NCI-H460 (cell line): ENCODE results near the gene ZNF618. TPM values are rescaled to one million over a fixed set of nuclear protein-coding genes. Genes with fewer than 3 reads are reported as not detected.
"Not testable (repeated sequence)": the region's sequence is repeated elsewhere in the genome, so short reads cannot be mapped to it uniquely, and the experiment has no call there.

ENCODE experiments used
- DNase-seq: peaks from one replicate; pipeline ENCODE4 v3.0.0-alpha.2; 2016; ENCODE audit warnings: low read depth; ENCODE audit errors: extremely low read depth
- total RNA-seq: library from RNA; depleted of rRNA; stranded (reverse); fragments of >200 nt; shearing (Covaris generic); gene quantifications from 2 replicates; pipeline ENCODE4 v1.2.3, GENCODE V29; 2014

The ZNF618 gene
- total RNA-seq, 1 experiment from 2014 or later: 2.9 TPM

DNA sequence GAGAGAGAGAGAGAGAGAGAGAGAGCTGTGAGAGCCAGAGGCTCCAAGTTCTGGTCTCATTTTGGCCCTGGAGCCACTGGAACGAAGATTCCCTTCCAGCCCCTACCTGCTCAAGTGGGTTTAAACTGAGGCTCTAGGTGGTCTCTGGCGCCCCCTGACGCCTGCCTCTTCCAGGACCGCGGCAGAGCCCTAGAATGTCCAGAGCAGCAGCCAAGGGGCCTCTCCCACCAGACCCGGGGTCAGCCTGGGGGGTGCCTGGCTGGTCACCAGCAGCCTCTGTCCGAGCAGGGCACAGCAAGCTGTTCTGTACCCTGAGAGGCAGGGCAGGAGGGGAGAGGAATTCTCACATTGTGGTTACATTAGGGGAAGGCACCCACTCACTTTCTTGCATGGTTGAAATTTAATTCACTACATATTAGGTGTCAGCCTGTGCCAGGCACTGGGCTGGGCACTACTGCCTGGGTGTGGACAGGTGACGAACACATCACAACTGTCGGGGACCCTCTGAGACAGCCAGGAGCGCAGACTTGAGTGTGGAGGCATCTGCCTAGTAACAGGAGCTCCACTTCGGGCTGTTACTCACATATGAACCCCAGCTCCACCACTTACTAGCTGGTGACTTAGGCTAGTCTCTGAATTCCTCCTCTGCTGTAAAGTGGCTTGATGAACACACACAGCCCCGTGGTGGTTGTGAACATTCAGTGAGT, 157.4 kb downstream of the ZNF618 start:
- DNase-seq: no peak

DNA sequence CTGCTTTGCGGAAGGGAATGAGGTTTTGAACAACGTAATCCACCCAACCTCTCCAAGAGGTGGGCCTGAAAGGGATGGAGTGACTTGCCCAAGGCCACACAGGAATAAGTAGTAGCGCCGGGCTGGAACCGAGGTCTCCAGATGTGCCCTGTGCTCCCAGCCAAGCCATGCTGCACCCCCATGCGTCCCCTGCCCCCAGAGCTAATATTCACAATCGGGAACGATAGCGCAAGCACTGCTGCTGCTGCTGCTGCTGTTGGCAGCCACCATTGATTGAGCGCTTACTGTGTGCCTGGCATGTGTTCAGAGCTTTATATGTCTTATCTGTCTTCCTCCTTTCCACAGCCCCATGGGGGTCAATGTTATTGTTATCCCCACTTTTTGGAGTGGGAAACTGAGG, 158.1 kb downstream of the ZNF618 start:
- no peak for DNase-seq

- no peak for DNase-seq
Observed at GRCh38 chr9:114034661-114035062, 158.6 kb downstream of the ZNF618 start.

DNA sequence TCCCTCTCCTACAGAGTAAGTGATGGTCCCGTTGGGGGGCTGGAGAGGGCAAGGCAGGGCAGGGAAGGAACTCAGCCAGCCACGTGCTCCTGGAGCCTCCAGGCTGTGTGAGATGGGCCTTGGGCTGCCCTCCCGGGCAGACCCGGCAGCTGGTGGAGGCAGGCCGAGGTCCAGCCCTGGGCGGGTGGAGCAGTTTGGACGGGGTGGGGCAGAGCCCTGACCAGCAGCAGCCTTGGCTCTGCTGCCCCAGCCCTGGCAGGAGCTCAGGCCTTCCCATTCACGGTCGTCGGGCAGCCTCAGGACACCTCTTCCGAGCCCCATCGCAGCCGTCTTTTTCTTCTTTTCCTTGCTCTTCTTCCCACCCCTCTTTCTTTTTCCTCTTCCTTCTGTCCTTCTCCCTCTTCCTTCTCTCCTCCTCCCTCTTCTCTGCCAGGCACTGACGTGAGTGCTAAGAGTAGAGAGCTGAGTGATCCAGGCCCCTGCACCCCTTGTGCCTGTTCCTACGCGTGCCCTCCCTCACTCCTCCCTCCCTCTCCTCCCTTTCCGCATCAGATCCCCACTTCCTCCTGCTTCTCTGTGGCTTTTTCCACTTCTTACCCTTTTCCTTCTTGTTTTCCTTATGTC, 159.2 kb downstream of the ZNF618 start:
- no peak for DNase-seq

DNA sequence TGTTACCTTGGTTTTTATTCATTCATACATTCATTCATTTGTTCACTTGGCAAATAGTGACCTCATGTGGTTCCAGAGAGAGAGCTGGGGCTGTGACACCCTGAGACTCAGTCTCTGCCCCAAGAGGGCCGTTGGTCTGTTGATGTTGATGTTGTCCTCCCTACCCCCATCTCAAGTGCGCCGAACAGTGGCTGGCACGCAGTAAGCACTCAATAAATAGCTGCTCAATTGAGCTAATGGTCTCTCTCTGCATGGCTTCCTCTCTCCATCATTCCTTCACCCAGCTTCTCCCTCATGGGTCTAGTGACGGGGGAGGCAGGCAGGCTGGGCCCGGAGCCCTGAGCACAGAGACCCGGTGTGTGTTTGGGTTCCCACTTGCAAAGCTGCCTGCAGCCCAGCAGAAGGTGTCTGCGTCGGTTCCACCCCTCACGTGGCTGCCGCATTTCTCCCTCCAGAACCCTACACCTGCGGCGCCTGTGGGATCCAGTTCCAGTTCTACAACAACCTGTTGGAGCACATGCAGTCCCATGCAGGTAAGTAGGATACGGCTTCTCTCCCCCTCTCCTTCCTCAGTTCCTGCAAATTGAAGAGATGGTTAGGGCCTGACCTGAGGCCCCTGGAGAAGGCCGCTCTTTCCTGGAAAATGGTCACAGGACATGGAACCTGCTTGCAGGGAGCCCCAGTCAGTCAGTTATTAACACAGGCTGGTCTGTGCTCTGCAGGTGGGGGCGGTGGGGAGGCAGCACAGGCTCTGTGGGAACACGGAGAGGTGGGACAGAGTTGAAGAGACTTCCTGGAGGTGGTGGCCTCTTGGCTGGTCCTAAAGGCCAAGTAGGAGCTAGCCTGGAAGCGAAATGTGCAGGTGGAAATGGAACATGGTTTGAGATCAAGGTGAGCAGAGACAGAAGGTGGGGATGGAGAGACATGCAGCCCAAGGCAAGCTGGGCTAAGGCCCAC, 160.0 kb downstream of the ZNF618 start:
- no peak for DNase-seq

GRCh38 chr9:114037249-114037648, 161.1 kb downstream of the ZNF618 start:
- no peak for DNase-seq

GRCh38 chr9:114037961-114038723, 162.0 kb downstream of the ZNF618 start:
- no peak for DNase-seq

- DNase-seq: no peak
Observed at GRCh38 chr9:114038724-114039313, 162.7 kb downstream of the ZNF618 start.

DNA sequence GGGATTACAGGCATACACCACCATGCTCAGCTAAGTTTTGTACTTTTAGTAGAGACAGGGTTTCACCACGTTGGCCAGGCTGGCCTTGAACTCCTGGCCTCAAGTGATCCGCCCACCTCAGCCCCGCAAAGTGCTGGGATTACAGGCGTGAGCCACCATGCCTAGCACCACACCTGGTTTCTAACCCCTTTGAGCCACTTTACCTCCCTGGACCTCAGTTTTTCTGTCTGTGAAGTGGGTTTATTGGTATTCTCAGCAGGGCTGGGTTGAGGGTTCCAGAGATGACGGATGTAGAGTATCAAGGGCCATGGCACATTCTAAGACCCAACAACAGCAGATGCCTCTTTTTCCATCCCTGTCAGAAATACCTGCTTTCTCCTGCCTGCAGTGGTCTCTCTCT, 163.4 kb downstream of the ZNF618 start:
- DNase-seq: no peak

GRCh38 chr9:114043660-114044059, 167.6 kb downstream of the ZNF618 start:
- not testable (repeated sequence) for DNase-seq

- no peak for DNase-seq
Observed at GRCh38 chr9:114046237-114046755, 170.2 kb downstream of the ZNF618 start.

DNA sequence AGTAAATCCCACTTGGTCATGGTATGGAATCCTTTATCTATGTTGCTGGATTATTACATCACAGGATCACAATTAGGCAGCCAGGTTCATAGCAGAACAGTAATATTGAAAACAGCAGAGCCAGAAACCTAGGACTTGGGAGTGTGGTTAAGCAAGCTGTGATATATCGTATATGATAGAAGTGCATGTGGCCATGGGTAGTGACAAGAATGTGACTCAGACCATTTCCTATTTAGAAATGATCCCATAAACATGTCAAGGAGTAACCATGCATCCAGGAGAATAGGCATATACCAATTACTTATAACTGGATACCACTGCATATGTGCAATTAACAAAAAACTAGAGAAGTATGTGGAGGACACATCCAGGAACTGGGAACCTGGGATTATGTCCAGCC, 170.8 kb downstream of the ZNF618 start:
- DNase-seq: no peak

GRCh38 chr9:114047717-114048116, 171.6 kb downstream of the ZNF618 start:
- DNase-seq: peak; percentile 4

GRCh38 chr9:114048533-114049415, 172.7 kb downstream of the ZNF618 start:
- DNase-seq: no peak

DNA sequence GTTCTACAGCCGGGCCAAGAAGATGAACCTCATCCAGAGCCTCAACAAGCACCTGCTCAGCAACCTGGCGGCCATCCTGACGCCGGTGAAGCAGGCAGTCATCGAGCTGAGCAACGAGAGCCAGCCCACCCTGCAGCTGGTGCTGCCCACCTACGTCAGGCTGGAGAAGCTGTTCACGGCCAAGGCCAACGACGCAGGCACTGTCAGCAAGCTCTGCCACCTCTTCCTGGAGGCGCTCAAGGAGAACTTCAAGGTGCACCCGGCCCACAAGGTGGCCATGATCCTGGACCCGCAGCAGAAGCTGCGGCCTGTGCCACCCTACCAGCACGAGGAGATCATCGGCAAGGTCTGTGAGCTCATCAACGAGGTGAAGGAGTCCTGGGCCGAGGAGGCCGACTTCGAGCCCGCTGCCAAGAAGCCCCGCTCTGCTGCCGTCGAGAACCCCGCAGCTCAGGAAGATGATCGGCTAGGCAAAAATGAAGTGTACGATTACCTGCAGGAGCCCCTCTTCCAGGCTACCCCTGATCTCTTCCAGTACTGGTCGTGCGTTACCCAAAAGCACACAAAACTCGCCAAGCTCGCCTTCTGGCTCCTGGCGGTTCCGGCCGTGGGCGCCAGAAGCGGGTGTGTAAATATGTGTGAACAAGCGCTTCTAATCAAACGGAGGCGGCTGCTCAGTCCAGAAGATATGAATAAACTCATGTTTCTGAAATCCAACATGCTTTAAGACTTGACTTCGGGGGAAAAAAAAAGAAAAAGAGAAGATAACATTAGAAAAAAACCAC, 173.5 kb downstream of the ZNF618 start:
- DNase-seq: no peak

GRCh38 chr9:114050226-114050568, 174.1 kb downstream of the ZNF618 start:
- DNase-seq: no peak

- DNase-seq: no peak
Observed at GRCh38 chr9:114050646-114051045, 174.5 kb downstream of the ZNF618 start.

GRCh38 chr9:114051281-114051680, 175.2 kb downstream of the ZNF618 start:
- no peak for DNase-seq
